Measurements from ENCODE around the gene STEEP1. TPM values are rescaled to one million over a fixed set of nuclear protein-coding genes. Genes with fewer than 3 reads are reported as not detected.
"Not testable (repeated sequence)": the region's sequence is repeated elsewhere in the genome, so short reads cannot be mapped to it uniquely, and the experiment has no call there.

Gene STEEP1
- total RNA-seq, 1 donor from 2014 or later, result 16.0 TPM

GRCh38 chrX:119493851-119494495 is 71.2 kb downstream of the STEEP1 start:
- intact Hi-C loops (cut with micrococcal nuclease); ATAC-seq; DNase-seq: not testable (repeated sequence)

GRCh38 chrX:119492463-119492862 is 72.7 kb downstream of the STEEP1 start:
- intact Hi-C loops (cut with micrococcal nuclease), result no loop called here
- ATAC-seq, result no peak
- no peak for DNase-seq

GRCh38 chrX:119489212-119490074 is 75.8 kb downstream of the STEEP1 start:
- intact Hi-C loops (cut with micrococcal nuclease), result no loop called here

GRCh38 chrX:119488749-119489148 is 76.5 kb downstream of the STEEP1 start:
- intact Hi-C loops (cut with micrococcal nuclease), result no loop called here

More at GRCh38 chrX:119489212-119490074, 75.8 kb downstream of the STEEP1 start:
- ATAC-seq (no peak), DNase-seq (no peak)

More at GRCh38 chrX:119488749-119489148, 76.5 kb downstream of the STEEP1 start:
- peak; percentile 31 for DNase-seq
- ATAC-seq, result peak; percentile 41

Other genes with a start within 250 kb of the STEEP1 start
- gene SLC25A43, start 166.1 kb downstream of the STEEP1 start, total RNA-seq, result 1.9 TPM
- 158 TPM for gene SLC25A5, start 97.0 kb downstream of the STEEP1 start, total RNA-seq
- 61.9 TPM for gene UBE2A, start 9.2 kb upstream of the STEEP1 start, total RNA-seq
- 5.2 TPM for gene NKRF, start 41.0 kb upstream of the STEEP1 start, total RNA-seq
- gene SEPTIN6, start 127.8 kb upstream of the STEEP1 start, total RNA-seq, result 7.6 TPM
- gene SOWAHD, start 193.2 kb upstream of the STEEP1 start, total RNA-seq, result 0.32 TPM
- gene RPL39, start 226.2 kb upstream of the STEEP1 start, total RNA-seq, result 1,069 TPM